ENCODE measurements around the gene SRSF8.

- TF ChIP-seq NFIC (IDR thresholded peaks at IDR 0.05; ENCODE audit: borderline replicate concordance): no peak
- no peak for TF ChIP-seq CTCF (IDR thresholded peaks at IDR 0.05)
- TF ChIP-seq RAD21 (IDR thresholded peaks at IDR 0.05; ENCODE audit: low read length): no peak
- TF ChIP-seq YY1 (IDR thresholded peaks at IDR 0.05; ENCODE audit: low read depth): no peak
- no peak for TF ChIP-seq EZH2phosphoT487 (IDR thresholded peaks at IDR 0.05; ENCODE audit: borderline replicate concordance, low read depth)
Measured at GRCh38 chr11:95081010-95081409, 14.3 kb downstream of the SRSF8 start.

Measured in SK-N-SH (cell line).